ENCODE results near the gene APBA2. TPM values are rescaled to one million over a fixed set of nuclear protein-coding genes. Genes with fewer than 3 reads are reported as not detected.

The APBA2 gene
- total RNA-seq, 4 donors from 2014 or later = 5.4 to 15.3 (median 10.4) TPM

- no peaks in the 10 kb centered on the region for H3K27me3 ChIP-seq
- no peak overlapping the region for H3K4me3 ChIP-seq
- no peak for DNase-seq (ENCODE audit: extremely low spot score)
- 96% methylated on average over 5 of the region's 5 CpGs for WGBS
- intact Hi-C loops (cut with DNase I) = no loop called here
- no peak overlapping the region for H3K27ac ChIP-seq (replicated peaks in 1 of 4)
- TF ChIP-seq CTCF (IDR thresholded peaks at IDR 0.05) (no peak), POLR2AphosphoS5 (IDR thresholded peaks at IDR 0.05) (no peak), EP300 (IDR thresholded peaks at IDR 0.05) (no peak), POLR2A (IDR thresholded peaks at IDR 0.05; ENCODE audit: low read depth) (no peak)
- H3K4me1 ChIP-seq = no peaks in the 10 kb centered on the region
- no peaks in the 10 kb centered on the region for H3K9me3 ChIP-seq
- no peaks in the 10 kb centered on the region for H3K36me3 ChIP-seq
These were observed 41.3 kb downstream of the APBA2 start for GRCh38 chr15:28927043-28927442.

DNA sequence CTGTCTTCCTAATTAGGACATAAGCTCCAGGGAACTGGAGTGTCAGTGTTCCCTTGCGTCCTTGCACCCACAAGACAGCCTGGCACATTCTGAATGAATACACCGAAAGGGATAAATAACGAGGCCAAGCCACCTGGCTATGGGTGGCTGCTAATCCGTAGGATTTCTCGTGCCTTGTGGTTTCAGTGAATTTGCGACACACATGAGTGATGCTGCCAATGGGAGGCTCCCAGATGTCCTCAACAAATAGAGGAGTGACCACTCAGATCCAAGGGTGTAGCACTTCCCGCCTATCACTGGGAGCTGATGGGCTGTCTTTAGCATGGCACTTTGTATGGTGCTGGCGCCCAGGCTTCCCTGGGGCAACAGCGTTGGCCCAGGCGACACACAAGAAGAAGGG is 43.4 kb downstream of the APBA2 start:
- H3K4me1 ChIP-seq = no peaks in the 10 kb centered on the region
- WGBS = 94% methylated on average over 10 of the region's 10 CpGs

DNA sequence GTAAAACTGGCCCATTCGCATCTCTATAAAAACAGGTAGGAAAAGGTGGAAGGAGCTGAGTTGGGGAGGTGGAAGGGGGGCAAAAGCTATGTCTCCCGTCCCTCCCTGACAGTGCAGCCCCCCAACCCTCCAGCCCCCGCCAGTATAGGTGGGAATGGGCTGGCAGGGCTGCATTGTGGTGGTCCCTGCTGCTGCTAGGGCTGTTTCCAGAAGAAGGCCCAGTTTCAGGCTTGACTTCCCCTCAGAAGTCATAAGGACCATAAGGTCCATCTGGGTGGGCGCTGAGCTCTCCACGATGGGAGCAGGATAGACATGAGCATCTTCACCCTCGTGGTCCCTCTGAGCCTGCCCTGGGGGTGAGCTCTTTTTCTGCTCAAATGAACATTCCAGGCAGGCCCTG is 44.2 kb downstream of the APBA2 start:
- Histone ChIP-seq H3K36me3 (no peaks in the 10 kb centered on the region), H3K27me3 (no peaks in the 10 kb centered on the region), H3K4me3 (no peak overlapping the region), H3K9me3 (no peaks in the 10 kb centered on the region), H3K27ac (replicated peaks in 1 of 4) (no peak overlapping the region), H3K4me1 (no peaks in the 10 kb centered on the region)
- no peak for TF ChIP-seq POLR2AphosphoS5 (IDR thresholded peaks at IDR 0.05)
- TF ChIP-seq EP300 (IDR thresholded peaks at IDR 0.05) = no peak
- no peak for TF ChIP-seq CTCF (IDR thresholded peaks at IDR 0.05)
- no peak for TF ChIP-seq POLR2A (IDR thresholded peaks at IDR 0.05; ENCODE audit: low read depth)
- no peak for DNase-seq (ENCODE audit: extremely low spot score)
- 86% methylated on average over 5 of the region's 6 CpGs for WGBS
- intact Hi-C loops (cut with DNase I) = no loop called here

More for the DNA sequence above, 43.4 kb downstream of the APBA2 start:
- TF ChIP-seq POLR2A (IDR thresholded peaks at IDR 0.05; ENCODE audit: low read depth) (no peak), EP300 (IDR thresholded peaks at IDR 0.05) (no peak), CTCF (IDR thresholded peaks at IDR 0.05) (no peak), POLR2AphosphoS5 (IDR thresholded peaks at IDR 0.05) (no peak)
- H3K4me3 ChIP-seq = no peak overlapping the region
- DNase-seq (ENCODE audit: extremely low spot score) = no peak
- H3K9me3 ChIP-seq = no peaks in the 10 kb centered on the region
- no peaks in the 10 kb centered on the region for H3K27me3 ChIP-seq
- no peaks in the 10 kb centered on the region for H3K36me3 ChIP-seq
- intact Hi-C loops (cut with DNase I) = no loop called here
- no peak overlapping the region for H3K27ac ChIP-seq (replicated peaks in 1 of 4)

DNA sequence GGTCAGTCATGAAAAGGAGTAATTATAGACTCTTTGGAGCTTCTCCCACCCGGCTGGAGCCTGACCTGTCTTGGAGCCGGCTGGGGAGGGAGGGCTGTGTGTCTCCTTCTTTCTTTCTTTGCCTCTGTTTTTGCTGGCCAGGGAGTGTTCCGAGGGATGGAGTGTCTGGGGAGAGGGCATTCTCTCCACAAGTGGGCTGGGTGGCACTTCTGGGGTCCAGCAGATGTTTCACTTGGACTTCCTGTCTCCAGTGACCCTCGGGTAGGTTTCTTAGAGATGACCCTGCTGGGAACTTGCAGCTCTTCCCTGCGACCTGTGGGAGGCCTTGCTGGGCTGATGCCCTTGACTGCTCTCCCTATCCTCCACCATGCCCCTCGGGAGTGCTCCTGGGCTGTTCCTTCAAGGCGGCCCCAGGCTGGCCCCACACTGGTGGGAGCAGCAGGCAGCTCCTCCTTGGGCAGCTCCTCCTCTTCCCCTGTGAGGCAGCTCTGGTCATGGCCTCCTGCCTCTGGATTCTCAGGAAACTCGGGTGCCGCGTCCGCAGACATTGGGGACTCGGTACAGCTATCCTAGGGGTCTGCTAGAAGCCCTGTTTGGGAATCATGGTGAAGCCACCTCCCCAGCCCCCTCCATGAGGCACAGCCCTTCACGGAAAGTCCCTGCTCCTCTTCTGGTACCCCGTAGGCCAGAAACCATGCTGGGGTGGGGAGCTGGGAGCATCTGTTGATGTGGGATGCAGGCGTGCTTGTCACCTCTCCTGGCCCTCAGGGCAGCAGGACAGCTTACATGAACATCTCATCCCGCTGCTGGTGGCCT is 44.9 kb downstream of the APBA2 start:
- H3K27ac ChIP-seq (replicated peaks in 1 of 4) = no peak overlapping the region
- TF ChIP-seq POLR2AphosphoS5 (IDR thresholded peaks at IDR 0.05) = no peak
- TF ChIP-seq EP300 (IDR thresholded peaks at IDR 0.05) = no peak
- no peak overlapping the region for H3K4me3 ChIP-seq
- no peak for DNase-seq (ENCODE audit: extremely low spot score)
- H3K4me1 ChIP-seq = no peaks in the 10 kb centered on the region
- no peaks in the 10 kb centered on the region for H3K9me3 ChIP-seq
- no peaks in the 10 kb centered on the region for H3K27me3 ChIP-seq
- intact Hi-C loops (cut with DNase I) = no loop called here
- 92% methylated on average over 6 of the region's 16 CpGs for WGBS
- no peaks in the 10 kb centered on the region for H3K36me3 ChIP-seq

GRCh38 chr15:28931828-28932227 is 46.1 kb downstream of the APBA2 start:
- WGBS = 93% methylated on average over 4 of the region's 4 CpGs
- intact Hi-C loops (cut with DNase I) = no loop called here
- no peaks in the 10 kb centered on the region for H3K9me3 ChIP-seq
- H3K4me3 ChIP-seq = no peak overlapping the region
- H3K36me3 ChIP-seq = no peaks in the 10 kb centered on the region
- H3K27ac ChIP-seq (replicated peaks in 1 of 4) = no peak overlapping the region
- DNase-seq (ENCODE audit: extremely low spot score) = no peak
- H3K4me1 ChIP-seq = no peaks in the 10 kb centered on the region
- H3K27me3 ChIP-seq = no peaks in the 10 kb centered on the region
- TF ChIP-seq CTCF (IDR thresholded peaks at IDR 0.05) (no peak), EP300 (IDR thresholded peaks at IDR 0.05) (no peak), POLR2AphosphoS5 (IDR thresholded peaks at IDR 0.05) (no peak), POLR2A (IDR thresholded peaks at IDR 0.05; ENCODE audit: low read depth) (no peak)
